Thymus (tissue), 11 donors: ENCODE results near the gene DSCAM. TPM values are rescaled to one million over a fixed set of nuclear protein-coding genes. Genes with fewer than 3 reads are reported as not detected.

Experiments
- DNase-seq, 9 donors: peaks; one replicate each; pipeline ENCODE4 v3.0.0-alpha.2; 2013; ENCODE audit warnings: low spot score in 9 of 9, low read depth in 6 of 9, missing footprints in 1 of 9
- H3K27ac ChIP-seq, 2 donors: one replicate each; pipeline ENCODE4 v1.5.1; 2013; ENCODE audit warnings: control low read depth in 1 of 2, low read depth in 1 of 2, low read length in 1 of 2, mild to moderate bottlenecking in 1 of 2, moderate library complexity in 1 of 2
- H3K27me3 ChIP-seq, 2 donors: one replicate each; pipeline ENCODE4 v1.5.1; 2013; ENCODE audit warnings: low read length in 1 of 2; ENCODE audit not compliant: control insufficient read depth in 2 of 2, insufficient read depth in 1 of 2
- H3K36me3 ChIP-seq, 2 donors: one replicate each; pipeline ENCODE4 v1.5.1; 2013; ENCODE audit warnings: low read length in 1 of 2, mild to moderate bottlenecking in 1 of 2, moderate library complexity in 1 of 2; ENCODE audit not compliant: control insufficient read depth in 2 of 2, insufficient read depth in 2 of 2
- H3K4me1 ChIP-seq, 2 donors: one replicate each; pipeline ENCODE4 v1.5.1; 2013; ENCODE audit warnings: low read length in 2 of 2; ENCODE audit not compliant: control insufficient read depth in 2 of 2, insufficient read depth in 2 of 2
- H3K4me3 ChIP-seq, 2 donors: one replicate each; pipeline ENCODE4 v1.5.1; 2013; ENCODE audit warnings: low read length in 2 of 2, control low read depth in 1 of 2, mild to moderate bottlenecking in 1 of 2
- H3K9me3 ChIP-seq, 2 donors: one replicate each; pipeline ENCODE4 v1.5.1; 2013; ENCODE audit warnings: low read length in 1 of 2, mild to moderate bottlenecking in 1 of 2; ENCODE audit not compliant: control insufficient read depth in 2 of 2, insufficient read depth in 1 of 2
- WGBS: extraction: QIAGEN DNeasy Blood & Tissue Kit; methylation state at CpG from one replicate; pipeline ENCODE4 v1.1.7; 2013; 5-methylcytosine and 5-hydroxymethylcytosine counted together
- polyA plus RNA-seq: library from polyadenylated mRNA; stranded (reverse); fragments of 200-250 nt; gene quantifications from one replicate; pipeline ENCODE4 v1.2.3, GENCODE V29; 2013
- total RNA-seq: library from RNA; stranded (reverse); fragments of 120-200 nt; gene quantifications from one replicate; pipeline ENCODE4 v1.2.4, GENCODE V29; 2013
- donor health status: healthy.

Gene DSCAM
- total and polyA plus RNA-seq, 2 donors, result 0.02 to 0.05 TPM

DNA sequence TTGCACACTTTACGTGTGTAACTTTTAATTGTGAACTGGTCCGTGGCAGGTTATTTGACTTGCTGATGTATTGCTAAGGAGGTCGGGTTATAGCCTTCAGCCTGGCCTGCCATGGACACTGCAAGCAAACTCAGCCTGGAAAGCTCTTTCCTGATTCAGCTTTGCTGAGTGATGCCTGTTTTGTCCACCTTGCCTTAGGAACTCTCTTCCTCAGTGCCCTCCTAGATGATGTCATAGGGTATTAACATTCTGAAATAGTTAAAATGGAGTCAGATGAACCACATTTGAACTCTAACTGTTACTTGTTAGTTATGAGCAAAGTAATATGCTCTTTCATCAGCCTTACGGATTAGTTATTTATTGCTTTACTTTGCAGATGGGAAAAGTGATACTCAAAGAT, 533.7 kb downstream of the DSCAM start:
- WGBS, result 91% methylated on average over 4 of the region's 4 CpGs
- Histone ChIP-seq H3K4me3 (no peak overlapping the region), H3K36me3 (no peaks in the 10 kb centered on the region), H3K4me1 (no peaks in the 10 kb centered on the region), H3K27me3 (no peaks in the 10 kb centered on the region), H3K9me3 (no peaks in the 10 kb centered on the region), H3K27ac (no peak overlapping the region)
- no peak for DNase-seq

DNA sequence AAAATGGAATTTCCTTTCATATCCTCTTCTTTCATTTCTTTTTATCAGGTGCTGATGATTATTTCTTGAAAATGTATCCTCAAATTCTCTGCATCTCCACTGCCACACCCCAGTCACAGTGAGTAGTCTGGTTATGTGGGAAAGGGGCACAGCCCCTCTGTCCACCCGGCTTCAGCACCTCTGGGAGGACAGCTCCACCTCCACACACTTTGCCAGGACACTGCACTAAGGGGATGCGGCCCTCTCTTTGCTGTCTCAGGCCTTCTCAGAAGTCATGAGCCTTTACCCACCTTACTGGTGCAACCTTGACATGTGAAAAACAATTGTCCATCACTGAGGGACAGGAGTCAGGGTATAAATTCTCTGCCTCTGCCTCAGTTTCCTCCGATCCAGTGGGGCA, 546.7 kb downstream of the DSCAM start:
- no peaks in the 10 kb centered on the region for H3K27me3 ChIP-seq
- H3K9me3 ChIP-seq, result peaks cover 0 to 8% of the 10 kb centered on the region in 2 donors
- no peaks in the 10 kb centered on the region for H3K4me1 ChIP-seq
- no peaks in the 10 kb centered on the region for H3K36me3 ChIP-seq
- H3K27ac ChIP-seq, result no peak overlapping the region
- H3K4me3 ChIP-seq, result no peak overlapping the region
- WGBS, result 62% methylated on average over 3 of the region's 3 CpGs
- DNase-seq, result no peak

DNA sequence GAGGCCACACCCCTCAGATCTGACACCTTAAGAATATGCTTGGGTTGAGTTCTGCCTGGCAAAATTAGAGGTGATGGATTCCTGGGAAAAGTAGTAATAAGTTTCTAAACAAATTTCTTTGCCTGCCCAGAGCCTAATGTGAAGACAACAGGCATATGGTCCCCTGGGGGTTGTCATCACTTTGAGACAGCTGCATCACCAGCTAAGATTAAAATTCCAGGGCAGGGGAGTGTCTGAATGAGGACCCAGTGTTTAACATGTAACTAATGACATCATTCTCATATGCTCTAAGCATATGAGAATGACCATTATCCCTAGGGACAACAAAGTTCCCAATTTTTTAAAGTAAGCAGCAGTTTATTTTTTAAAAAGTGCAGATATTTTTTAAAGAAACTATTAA, 547.5 kb downstream of the DSCAM start:
- DNase-seq, result no peak
- no peak overlapping the region for H3K27ac ChIP-seq
- no peaks in the 10 kb centered on the region for H3K36me3 ChIP-seq
- no peaks in the 10 kb centered on the region for H3K4me1 ChIP-seq
- no peaks in the 10 kb centered on the region for H3K27me3 ChIP-seq
- peaks cover 0 to 4% of the 10 kb centered on the region in 2 donors for H3K9me3 ChIP-seq
- H3K4me3 ChIP-seq, result no peak overlapping the region

DNA sequence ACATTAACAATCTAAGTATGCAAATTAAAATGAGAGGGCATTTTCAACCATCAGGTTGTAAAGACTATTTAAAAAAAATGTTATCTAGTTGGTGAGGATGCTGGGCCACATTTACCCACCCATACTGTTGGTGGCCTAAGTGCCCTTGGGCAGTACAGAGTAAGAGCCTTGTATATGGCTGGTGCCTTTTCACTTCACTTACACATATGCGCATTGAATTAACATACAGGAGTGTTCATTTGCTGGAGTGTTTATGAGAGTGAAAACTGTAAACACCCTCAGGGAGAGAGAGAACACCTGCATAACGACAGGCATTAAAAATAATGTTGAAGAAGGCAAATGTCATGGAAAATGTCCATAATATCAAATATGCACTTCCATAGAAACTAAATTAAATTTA, 552.6 kb downstream of the DSCAM start:
- no peaks in the 10 kb centered on the region for H3K4me1 ChIP-seq
- WGBS, result 84% methylated on average over 2 of the region's 2 CpGs
- peaks cover 0 to 6% of the 10 kb centered on the region in 2 donors for H3K9me3 ChIP-seq
- H3K4me3 ChIP-seq, result no peak overlapping the region
- H3K36me3 ChIP-seq, result no peaks in the 10 kb centered on the region
- H3K27me3 ChIP-seq, result no peaks in the 10 kb centered on the region
- no peak overlapping the region for H3K27ac ChIP-seq
- no peak for DNase-seq

DNA sequence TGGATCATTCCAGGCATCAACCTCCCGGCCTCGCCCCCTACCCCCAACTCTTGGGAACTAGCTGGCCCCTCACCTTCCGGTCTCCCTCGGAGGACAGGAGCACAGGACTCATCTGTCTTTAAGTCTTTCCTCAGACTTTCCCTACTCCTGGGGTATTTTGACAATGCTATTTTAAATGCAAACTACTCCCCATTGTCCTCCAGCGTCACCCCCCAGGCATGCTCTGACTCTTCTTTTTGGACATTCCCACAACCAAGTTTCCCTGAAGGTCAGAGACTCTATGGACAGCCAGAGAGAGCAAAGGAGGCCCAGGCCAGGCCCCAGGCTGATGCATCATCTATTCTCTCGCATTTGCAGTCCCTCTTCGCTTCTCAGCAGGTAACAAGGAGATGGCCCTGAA, 555.4 kb downstream of the DSCAM start:
- Histone ChIP-seq H3K27ac (no peak overlapping the region), H3K36me3 (no peaks in the 10 kb centered on the region), H3K27me3 (no peaks in the 10 kb centered on the region), H3K4me1 (no peaks in the 10 kb centered on the region), H3K9me3 (peaks cover 0 to 8% of the 10 kb centered on the region in 2 donors), H3K4me3 (no peak overlapping the region)
- DNase-seq, result no peak
- WGBS, result 79% methylated on average over 7 of the region's 7 CpGs

DNA sequence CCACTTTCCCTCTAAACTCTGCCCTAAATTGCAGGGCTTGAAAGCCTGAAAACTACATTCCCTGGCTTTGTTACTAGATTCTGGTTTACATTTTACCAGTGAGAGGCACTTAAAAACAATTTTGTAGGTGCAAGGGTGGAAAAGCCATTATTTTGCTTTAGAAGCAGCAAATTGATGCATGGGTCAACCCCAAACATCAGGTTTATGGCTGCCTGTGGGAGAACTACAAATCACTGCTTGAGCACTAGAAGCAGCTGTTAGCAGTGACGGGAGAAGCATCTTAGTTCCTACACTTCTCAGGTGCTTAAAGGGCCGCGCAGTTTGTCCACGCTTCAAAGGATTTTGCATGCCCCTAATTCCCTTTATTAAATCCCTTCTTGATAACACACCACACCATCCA, 562.5 kb downstream of the DSCAM start:
- Histone ChIP-seq H3K36me3 (no peaks in the 10 kb centered on the region), H3K9me3 (peaks cover 0 to 3% of the 10 kb centered on the region in 2 donors), H3K27me3 (no peaks in the 10 kb centered on the region), H3K27ac (no peak overlapping the region), H3K4me3 (no peak overlapping the region), H3K4me1 (no peaks in the 10 kb centered on the region)
- no peak for DNase-seq
- WGBS, result 94% methylated on average over 4 of the region's 4 CpGs

DNA sequence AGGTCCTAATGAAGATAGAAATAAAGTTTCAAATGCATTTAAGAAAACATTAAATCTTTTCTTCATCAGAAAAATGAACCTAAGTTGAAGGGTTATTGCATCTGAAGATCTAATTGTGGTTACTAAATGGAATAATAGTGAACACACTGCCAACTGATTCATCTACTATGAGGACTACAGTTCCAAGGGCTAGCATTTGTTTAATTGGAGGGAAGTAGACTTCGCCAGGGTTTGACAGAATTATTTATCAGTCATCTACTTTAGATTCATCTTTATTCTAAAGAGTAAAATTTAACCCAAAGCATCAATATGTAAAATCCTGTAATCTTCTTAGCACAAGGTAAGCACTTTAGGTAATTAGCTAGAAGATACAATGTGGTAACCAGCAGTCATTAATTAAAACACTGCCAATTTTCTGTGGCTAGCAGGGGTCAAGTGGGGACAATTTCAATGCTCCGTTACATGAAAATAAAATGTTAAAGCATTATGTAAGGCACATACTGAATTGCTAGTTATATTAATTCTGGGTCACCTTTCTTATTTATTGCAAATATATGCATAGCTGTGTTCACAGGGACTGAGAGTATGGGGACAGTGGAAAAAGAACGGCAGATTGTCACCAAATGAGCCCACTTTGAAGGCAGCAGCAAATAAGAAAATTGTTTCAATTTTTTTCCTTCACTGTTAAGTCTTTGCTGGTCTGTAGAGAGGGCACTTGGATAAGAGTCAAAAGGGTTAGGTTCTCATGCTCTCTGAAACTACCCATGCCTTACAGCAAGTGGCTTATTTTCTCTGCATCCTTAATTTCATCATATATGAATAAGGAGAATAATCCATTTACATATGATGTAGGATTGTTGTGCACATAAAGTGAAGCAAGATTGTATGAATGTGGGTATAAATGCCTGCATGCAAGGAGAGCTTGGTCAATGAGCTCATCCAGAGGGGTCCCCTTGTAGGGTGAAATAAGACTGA, 563.8 kb downstream of the DSCAM start:
- DNase-seq, result no peak
- Histone ChIP-seq H3K36me3 (no peaks in the 10 kb centered on the region), H3K4me1 (no peaks in the 10 kb centered on the region), H3K4me3 (no peak overlapping the region), H3K27me3 (no peaks in the 10 kb centered on the region), H3K9me3 (peaks cover 0 to 3% of the 10 kb centered on the region in 2 donors), H3K27ac (no peak overlapping the region)
- WGBS, result 97% methylated on average over 3 of the region's 3 CpGs

DNA sequence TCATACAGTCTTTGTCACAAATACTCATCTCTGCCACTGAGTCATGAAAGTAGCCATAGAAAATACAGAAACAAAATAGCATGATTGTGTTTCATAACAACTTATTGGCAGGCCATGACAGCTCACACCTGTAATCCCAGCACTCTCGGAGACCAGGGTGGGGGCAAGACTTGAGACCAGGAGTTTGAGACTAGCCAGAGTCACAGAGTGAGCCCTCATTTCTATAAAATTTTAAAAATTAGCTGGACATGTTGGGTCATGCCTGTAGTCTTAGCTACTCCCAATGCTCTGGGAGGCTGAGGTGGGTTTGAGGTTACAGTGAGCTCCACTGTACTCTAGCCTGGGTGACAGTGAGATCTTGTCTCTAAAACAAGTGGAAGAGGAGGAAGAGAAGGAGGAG, 568.6 kb downstream of the DSCAM start:
- Histone ChIP-seq H3K27me3 (no peaks in the 10 kb centered on the region), H3K4me3 (no peak overlapping the region), H3K36me3 (no peaks in the 10 kb centered on the region), H3K9me3 (no peaks in the 10 kb centered on the region), H3K4me1 (no peaks in the 10 kb centered on the region), H3K27ac (no peak overlapping the region)
- WGBS, result 97% methylated on average over 1 of the region's 1 CpG
- no peak for DNase-seq

DNA sequence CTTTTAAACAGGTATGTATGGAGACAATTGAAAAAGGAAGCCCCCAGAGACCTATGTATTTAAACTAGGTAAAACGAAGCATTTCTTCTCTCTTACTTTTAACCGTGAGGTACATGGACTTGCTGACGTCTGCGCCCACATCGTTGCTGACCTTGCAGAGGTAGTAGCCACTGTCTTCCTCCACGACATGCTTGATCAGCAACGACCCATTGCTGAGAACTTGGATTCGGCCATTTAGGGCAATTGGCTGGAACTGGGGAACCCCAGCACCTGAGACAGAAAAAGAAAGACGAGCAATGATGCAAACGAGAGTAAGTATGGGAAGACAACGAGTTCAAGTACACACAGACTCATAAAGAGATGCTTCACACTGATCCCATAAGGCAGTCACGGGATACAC, 571.0 kb downstream of the DSCAM start:
- Histone ChIP-seq H3K27ac (no peak overlapping the region), H3K27me3 (no peaks in the 10 kb centered on the region), H3K4me3 (no peak overlapping the region), H3K9me3 (no peaks in the 10 kb centered on the region), H3K36me3 (no peaks in the 10 kb centered on the region), H3K4me1 (no peaks in the 10 kb centered on the region)
- DNase-seq, result no peak
- WGBS, result 90% methylated on average over 12 of the region's 12 CpGs
